ENCODE results near the gene CTNND2.

The CTNND2 gene

GRCh38 chr5:10949856-10950630 is 954.2 kb downstream of the CTNND2 start:
- DNase-seq (ENCODE audit: low read depth): no peak
- H3K4me3 ChIP-seq (replicated peaks; ENCODE audit: low read depth, low read length): no peak overlapping the region
- no peak for TF ChIP-seq CTCF (IDR thresholded peaks at IDR 0.05; ENCODE audit: low read length, missing control alignments)

- H3K4me3 ChIP-seq (replicated peaks; ENCODE audit: low read depth, low read length): no peak overlapping the region
- no peak for TF ChIP-seq CTCF (IDR thresholded peaks at IDR 0.05; ENCODE audit: low read length, missing control alignments)
- no peak for DNase-seq (ENCODE audit: low read depth)
These were observed 958.2 kb downstream of the CTNND2 start for GRCh38 chr5:10946050-10946449.

- TF ChIP-seq CTCF (IDR thresholded peaks at IDR 0.05; ENCODE audit: low read length, missing control alignments): no peak
- no peak for DNase-seq (ENCODE audit: low read depth)
- no peak overlapping the region for H3K4me3 ChIP-seq (replicated peaks; ENCODE audit: low read depth, low read length)
These were observed 962.3 kb downstream of the CTNND2 start for GRCh38 chr5:10941900-10942299.

- DNase-seq (ENCODE audit: low read depth): no peak
- TF ChIP-seq CTCF (IDR thresholded peaks at IDR 0.05; ENCODE audit: low read length, missing control alignments): no peak
- H3K4me3 ChIP-seq (replicated peaks; ENCODE audit: low read depth, low read length): no peak overlapping the region
These were observed 968.0 kb downstream of the CTNND2 start for GRCh38 chr5:10936081-10936855.

GRCh38 chr5:10935536-10935935 is 968.7 kb downstream of the CTNND2 start:
- no peak for TF ChIP-seq CTCF (IDR thresholded peaks at IDR 0.05; ENCODE audit: low read length, missing control alignments)
- DNase-seq (ENCODE audit: low read depth): no peak
- no peak overlapping the region for H3K4me3 ChIP-seq (replicated peaks; ENCODE audit: low read depth, low read length)

GRCh38 chr5:10934783-10935355 is 969.4 kb downstream of the CTNND2 start:
- H3K4me3 ChIP-seq (replicated peaks; ENCODE audit: low read depth, low read length): no peak overlapping the region
- no peak for DNase-seq (ENCODE audit: low read depth)
- TF ChIP-seq CTCF (IDR thresholded peaks at IDR 0.05; ENCODE audit: low read length, missing control alignments): no peak
